Tibial artery (tissue), 4 donors: ENCODE data around the gene TSHZ2.

Source experiments
- DNase-seq, 2 donors: peaks; one replicate each; pipeline ENCODE4 v3.0.0-alpha.2; 2019
- H3K27ac ChIP-seq, 2 donors: fragments of 200-600 bp; sonication (generic) in 1 of 2; 1 replicate in 1 of 2; 2 replicates in 1 of 2; pipeline ENCODE4 v1.5.1; 2018 to 2019; ENCODE audit warnings: mild to moderate bottlenecking in 1 of 2
- H3K27me3 ChIP-seq, 2 donors: fragments of 200-600 bp; sonication (generic) in 1 of 2; one replicate each; pipeline versions ENCODE4 v1.5.1 to v1.6.0; 2016 to 2019
- H3K36me3 ChIP-seq, 3 donors: fragments of 200-600 bp; sonication (generic) in 2 of 3; one replicate each; pipeline ENCODE4 v1.5.1; 2016 to 2019; ENCODE audit warnings: mild to moderate bottlenecking in 2 of 3
- H3K4me1 ChIP-seq, 4 donors: fragments of 200-600 bp; sonication (generic) in 2 of 4; 1 replicate in 3 of 4; 2 replicates in 1 of 4; pipeline ENCODE4 v1.5.1; 2016 to 2019
- H3K4me3 ChIP-seq, 2 donors: fragments of 200-600 bp; sonication (generic) in 1 of 2; 1 replicate in 1 of 2; 2 replicates in 1 of 2; pipeline ENCODE4 v1.5.1; 2018 to 2019; ENCODE audit warnings: mild to moderate bottlenecking in 2 of 2
- H3K9me3 ChIP-seq, 3 donors: fragments of 200-600 bp; sonication (generic) in 1 of 3; one replicate each; pipeline ENCODE4 v1.5.1; 2016 to 2019
- intact Hi-C: fragments of 100-400 bp; cut with DNase I; formaldehyde crosslinking; loops from one replicate; pipeline ENCODE4 v1.15.0; 2023; ENCODE audit warnings: low total_unique reads
- TF ChIP-seq, protein P1 (sequence below), 2 experiments: fragments of 200-600 bp in 1 of 2; fragments of 450-650 bp in 1 of 2; IDR thresholded peaks; one replicate each; pipeline ENCODE4 v1.5.1; 2017 to 2019; ENCODE audit warnings: antibody characterized with exemption in 2 of 2, mild to moderate bottlenecking in 1 of 2, moderate library complexity in 1 of 2

Gene TSHZ2

GRCh38 chr20:52953020-52953419 is 19.1 kb upstream of the TSHZ2 start:
- DNase-seq = no peak
- intact Hi-C loops = no loop called here
- Histone ChIP-seq H3K36me3 (no peaks in the 10 kb centered on the region), H3K27ac (no peak overlapping the region), H3K4me1 (no peaks in the 10 kb centered on the region), H3K9me3 (no peaks in the 10 kb centered on the region), H3K4me3 (no peak overlapping the region), H3K27me3 (no peaks in the 10 kb centered on the region)
- TF ChIP-seq, protein P1, sequence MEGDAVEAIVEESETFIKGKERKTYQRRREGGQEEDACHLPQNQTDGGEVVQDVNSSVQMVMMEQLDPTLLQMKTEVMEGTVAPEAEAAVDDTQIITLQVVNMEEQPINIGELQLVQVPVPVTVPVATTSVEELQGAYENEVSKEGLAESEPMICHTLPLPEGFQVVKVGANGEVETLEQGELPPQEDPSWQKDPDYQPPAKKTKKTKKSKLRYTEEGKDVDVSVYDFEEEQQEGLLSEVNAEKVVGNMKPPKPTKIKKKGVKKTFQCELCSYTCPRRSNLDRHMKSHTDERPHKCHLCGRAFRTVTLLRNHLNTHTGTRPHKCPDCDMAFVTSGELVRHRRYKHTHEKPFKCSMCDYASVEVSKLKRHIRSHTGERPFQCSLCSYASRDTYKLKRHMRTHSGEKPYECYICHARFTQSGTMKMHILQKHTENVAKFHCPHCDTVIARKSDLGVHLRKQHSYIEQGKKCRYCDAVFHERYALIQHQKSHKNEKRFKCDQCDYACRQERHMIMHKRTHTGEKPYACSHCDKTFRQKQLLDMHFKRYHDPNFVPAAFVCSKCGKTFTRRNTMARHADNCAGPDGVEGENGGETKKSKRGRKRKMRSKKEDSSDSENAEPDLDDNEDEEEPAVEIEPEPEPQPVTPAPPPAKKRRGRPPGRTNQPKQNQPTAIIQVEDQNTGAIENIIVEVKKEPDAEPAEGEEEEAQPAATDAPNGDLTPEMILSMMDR (IDR thresholded peaks at IDR 0.05) = no peak

DNA sequence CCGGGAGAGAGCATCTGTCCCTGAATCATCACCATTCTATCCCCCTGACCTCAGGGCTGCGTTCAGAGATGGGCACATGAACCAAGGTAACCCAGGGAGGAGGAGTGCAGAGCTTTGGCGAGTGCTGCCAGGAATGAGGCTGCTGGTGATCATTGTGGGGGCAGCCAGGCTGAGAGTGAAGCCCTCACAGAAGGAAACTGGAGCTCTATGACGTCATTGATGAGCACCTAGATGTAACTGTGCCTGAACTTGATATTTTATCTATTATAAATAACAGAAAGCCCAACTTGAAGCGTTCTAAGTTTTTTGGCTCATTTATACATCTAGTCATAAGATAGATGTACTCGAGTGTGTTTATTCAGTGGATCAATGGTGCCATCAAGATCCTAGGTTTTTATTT is 17.3 kb upstream of the TSHZ2 start:
- Histone ChIP-seq H3K4me3 (no peak overlapping the region), H3K9me3 (no peaks in the 10 kb centered on the region), H3K27me3 (no peaks in the 10 kb centered on the region), H3K4me1 (no peaks in the 10 kb centered on the region), H3K27ac (no peak overlapping the region), H3K36me3 (no peaks in the 10 kb centered on the region)
- TF ChIP-seq, protein P1 (IDR thresholded peaks at IDR 0.05) = no peak
- no peak for DNase-seq
- intact Hi-C loops = no loop called here

DNA sequence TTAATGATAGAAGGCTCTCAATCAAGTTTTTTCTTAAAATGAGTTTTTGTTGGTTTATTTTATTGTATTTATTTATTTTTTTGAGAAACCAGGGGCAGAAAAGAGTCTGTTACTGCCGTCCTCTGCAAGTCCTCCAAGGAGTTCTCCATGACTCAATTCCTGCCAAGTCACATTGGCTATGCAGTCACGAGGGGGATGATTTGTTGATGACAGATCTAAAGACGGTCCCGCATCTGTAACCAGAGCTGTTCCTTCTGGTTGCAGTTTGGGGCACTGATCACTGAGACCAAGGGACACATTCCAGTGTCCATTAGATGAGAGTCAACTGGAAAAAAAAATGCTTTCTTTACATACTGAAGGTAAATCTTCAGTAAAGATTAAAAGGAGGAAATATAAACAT is 13.9 kb upstream of the TSHZ2 start:
- DNase-seq = no peak
- H3K27me3 ChIP-seq = no peaks in the 10 kb centered on the region
- no peaks in the 10 kb centered on the region for H3K36me3 ChIP-seq
- TF ChIP-seq, protein P1 (IDR thresholded peaks at IDR 0.05) = no peak
- intact Hi-C loops = no loop called here
- no peak overlapping the region for H3K4me3 ChIP-seq
- H3K27ac ChIP-seq = no peak overlapping the region
- H3K9me3 ChIP-seq = no peaks in the 10 kb centered on the region
- H3K4me1 ChIP-seq = no peaks in the 10 kb centered on the region

- DNase-seq = no peak
- Histone ChIP-seq H3K4me1 (no peaks in the 10 kb centered on the region), H3K36me3 (no peaks in the 10 kb centered on the region), H3K9me3 (no peaks in the 10 kb centered on the region), H3K27me3 (no peaks in the 10 kb centered on the region), H3K4me3 (no peak overlapping the region), H3K27ac (no peak overlapping the region)
- TF ChIP-seq, protein P1 (IDR thresholded peaks at IDR 0.05) = no peak
- intact Hi-C loops = no loop called here
Measured at GRCh38 chr20:52959125-52959524, 13.0 kb upstream of the TSHZ2 start.

DNA sequence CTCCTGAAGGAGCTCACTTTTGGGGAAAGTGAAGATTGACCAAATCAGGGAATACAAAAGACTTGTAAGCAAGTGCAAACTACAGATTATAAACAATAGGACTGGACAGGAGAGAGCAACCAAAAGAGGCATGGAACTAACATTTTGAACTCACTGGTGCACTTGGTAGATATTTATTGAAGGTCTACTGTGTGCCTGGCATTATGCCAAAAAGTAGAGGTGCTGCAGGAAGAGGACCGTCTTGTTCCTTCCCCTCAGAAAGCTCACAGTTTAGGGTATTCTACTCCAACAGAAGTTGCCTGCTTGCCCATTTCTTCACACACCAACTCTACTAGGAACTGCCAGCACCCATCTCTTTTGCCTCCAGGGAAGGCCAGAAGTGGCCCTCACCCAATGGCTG is 10.0 kb upstream of the TSHZ2 start:
- Histone ChIP-seq H3K9me3 (no peaks in the 10 kb centered on the region), H3K36me3 (no peaks in the 10 kb centered on the region), H3K4me1 (no peaks in the 10 kb centered on the region), H3K4me3 (no peak overlapping the region), H3K27ac (no peak overlapping the region), H3K27me3 (no peaks in the 10 kb centered on the region)
- TF ChIP-seq, protein P1 (IDR thresholded peaks at IDR 0.05) = no peak
- DNase-seq = no peak
- intact Hi-C loops = no loop called here

- intact Hi-C loops = no loop called here
- H3K27ac ChIP-seq = no peak overlapping the region
- TF ChIP-seq, protein P1 (IDR thresholded peaks at IDR 0.05) = no peak
Measured at GRCh38 chr20:52963131-52963530, 9.0 kb upstream of the TSHZ2 start.

More at GRCh38 chr20:52963131-52963530, 9.0 kb upstream of the TSHZ2 start:
- Histone ChIP-seq H3K4me3 (no peak overlapping the region), H3K4me1 (no peaks in the 10 kb centered on the region), H3K9me3 (no peaks in the 10 kb centered on the region), H3K27me3 (no peaks in the 10 kb centered on the region), H3K36me3 (no peaks in the 10 kb centered on the region)
- DNase-seq = no peak
